Mesendoderm (in vitro differentiated cells): Measurements from ENCODE around the gene TLX2.

Source experiments
- DNase-seq: peaks from one replicate; pipeline ENCODE4 v3.0.0; 2013
- H2AK5ac ChIP-seq: 2 replicates; pipeline ENCODE4 v1.6.1; 2013; ENCODE audit warnings: low read length, inconsistent platforms
- H2BK120ac ChIP-seq: 2 replicates; pipeline ENCODE4 v1.6.1; 2013; ENCODE audit warnings: low read depth, mild to moderate bottlenecking, low read length, moderate library complexity, mixed read lengths
- H2BK15ac ChIP-seq: replicated peaks from 2 replicates; pipeline ENCODE4 v1.6.1; 2013; ENCODE audit warnings: low read depth, mild to moderate bottlenecking, moderate library complexity
- H2BK5ac ChIP-seq: 2 replicates; pipeline ENCODE4 v1.6.1; 2013; ENCODE audit warnings: low read length, inconsistent platforms
- H3K18ac ChIP-seq: 2 replicates; pipeline ENCODE4 v1.6.1; 2013; ENCODE audit warnings: mild to moderate bottlenecking, low read length, mixed read lengths
- H3K23ac ChIP-seq: one replicate; pipeline ENCODE4 v1.6.1; 2013; ENCODE audit warnings: low read length
- H3K27ac ChIP-seq: 2 replicates; pipeline ENCODE4 v1.5.1; 2013; ENCODE audit warnings: low read depth, mild to moderate bottlenecking, inconsistent platforms, low read length, moderate library complexity
- H3K27me3 ChIP-seq: 2 replicates; pipeline ENCODE4 v1.6.1; 2013; ENCODE audit warnings: low read length, control low read depth, mild to moderate bottlenecking, inconsistent platforms; ENCODE audit not compliant: insufficient read depth, poor library complexity
- H3K36me3 ChIP-seq: 2 replicates; pipeline ENCODE4 v1.6.1; 2013; ENCODE audit warnings: low read length, inconsistent platforms; ENCODE audit not compliant: control insufficient read depth, insufficient read depth
- H3K4ac ChIP-seq: one replicate; pipeline ENCODE4 v1.6.1; 2013; ENCODE audit warnings: low read depth, mild to moderate bottlenecking, low read length, moderate library complexity
- H3K4me1 ChIP-seq: 2 replicates; pipeline ENCODE4 v1.6.1; 2013; ENCODE audit warnings: low read depth, low read length, inconsistent platforms; ENCODE audit not compliant: control insufficient read depth
- H3K4me2 ChIP-seq: 2 replicates; pipeline ENCODE4 v1.6.1; 2013; ENCODE audit warnings: low read length
- H3K4me3 ChIP-seq: 2 replicates; pipeline ENCODE4 v1.5.1; 2013; ENCODE audit warnings: mild to moderate bottlenecking, low read length
- H3K56ac ChIP-seq: one replicate; pipeline ENCODE4 v1.6.1; 2013; ENCODE audit warnings: low read length
- H3K79me1 ChIP-seq: 2 replicates; pipeline ENCODE4 v1.6.1; 2013; ENCODE audit warnings: low read length, inconsistent platforms
- H3K79me2 ChIP-seq: 2 replicates; pipeline ENCODE4 v1.6.1; 2013; ENCODE audit warnings: mild to moderate bottlenecking, low read length; ENCODE audit not compliant: control insufficient read depth, insufficient read depth
- H3K9ac ChIP-seq: 2 replicates; pipeline ENCODE4 v1.6.1; 2013; ENCODE audit warnings: low read length, inconsistent platforms
- H4K5ac ChIP-seq: one replicate; pipeline ENCODE4 v1.6.1; 2013; ENCODE audit warnings: low read length
- H4K8ac ChIP-seq: one replicate; pipeline ENCODE4 v1.6.1; 2013; ENCODE audit warnings: low read depth, mild to moderate bottlenecking, control low read depth, low read length, moderate library complexity
- WGBS: extraction: QIAGEN DNeasy Blood & Tissue Kit; methylation state at CpG from one replicate; pipeline ENCODE4 v1.1.7; 2013; ENCODE audit warnings: low lambda C conversion rate, missing lambda C conversion rate; ENCODE audit not compliant: insufficient coverage; ENCODE audit errors: extremely low coverage; 5-methylcytosine and 5-hydroxymethylcytosine counted together

TLX2 gene

GRCh38 chr2:74548900-74549826 is 34.9 kb downstream of the TLX2 start:
- Histone ChIP-seq H3K56ac (peak overlapping the region; percentile 75), H3K4ac (peak overlapping the region; percentile 5), H2AK5ac (no peak overlapping the region), H3K9ac (peak overlapping the region; percentile 46), H3K27ac (no peak overlapping the region), H3K27me3 (peaks cover 40% of the 10 kb centered on the region), H4K8ac (no peak overlapping the region), H3K23ac (no peak overlapping the region), H3K4me2 (peak overlapping the region; percentile 76), H3K79me1 (no peaks in the 10 kb centered on the region), H2BK120ac (no peak overlapping the region), H3K4me1 (peaks cover 4% of the 10 kb centered on the region), H3K18ac (peak overlapping the region; percentile 41), H2BK5ac (no peak overlapping the region), H3K4me3 (peak overlapping the region; percentile 18), H3K79me2 (no peaks in the 10 kb centered on the region), H4K5ac (no peak overlapping the region), H3K36me3 (no peaks in the 10 kb centered on the region), H2BK15ac (no peak overlapping the region)
- WGBS, result no CpG with 5 or more reads among the region's 85 CpGs
- peak; percentile 56 for DNase-seq

GRCh38 chr2:74550231-74550630 is 36.0 kb downstream of the TLX2 start:
- no peak overlapping the region for H3K9ac ChIP-seq
- peaks cover 4% of the 10 kb centered on the region for H3K4me1 ChIP-seq
- H4K5ac ChIP-seq, result no peak overlapping the region
- H2BK15ac ChIP-seq, result no peak overlapping the region
- no peak overlapping the region for H3K4me2 ChIP-seq
- no peak for DNase-seq
- H3K4me3 ChIP-seq, result no peak overlapping the region
- no peaks in the 10 kb centered on the region for H3K79me2 ChIP-seq
- no peak overlapping the region for H2AK5ac ChIP-seq
- H3K56ac ChIP-seq, result peak overlapping the region; percentile 12
- no peak overlapping the region for H3K23ac ChIP-seq
- no peak overlapping the region for H3K18ac ChIP-seq
- H3K79me1 ChIP-seq, result no peaks in the 10 kb centered on the region
- H4K8ac ChIP-seq, result no peak overlapping the region
- H2BK120ac ChIP-seq, result no peak overlapping the region
- H3K4ac ChIP-seq, result no peak overlapping the region
- H3K27me3 ChIP-seq, result peaks cover 39% of the 10 kb centered on the region
- H3K36me3 ChIP-seq, result no peaks in the 10 kb centered on the region
- H2BK5ac ChIP-seq, result no peak overlapping the region
- WGBS, result no CpG with 5 or more reads among the region's 7 CpGs
- no peak overlapping the region for H3K27ac ChIP-seq

GRCh38 chr2:74551530-74551929 is 37.3 kb downstream of the TLX2 start:
- DNase-seq, result no peak
- Histone ChIP-seq H3K27me3 (peaks cover 50% of the 10 kb centered on the region), H3K56ac (no peak overlapping the region), H3K27ac (no peak overlapping the region), H4K5ac (no peak overlapping the region), H3K4me3 (no peak overlapping the region), H3K79me1 (no peaks in the 10 kb centered on the region), H3K9ac (no peak overlapping the region), H4K8ac (no peak overlapping the region), H2AK5ac (no peak overlapping the region), H3K4ac (no peak overlapping the region), H2BK120ac (no peak overlapping the region), H2BK5ac (no peak overlapping the region), H3K18ac (no peak overlapping the region), H2BK15ac (no peak overlapping the region), H3K79me2 (no peaks in the 10 kb centered on the region), H3K4me2 (no peak overlapping the region), H3K4me1 (peaks cover 4% of the 10 kb centered on the region), H3K23ac (no peak overlapping the region), H3K36me3 (no peaks in the 10 kb centered on the region)

- no peak for DNase-seq
- H3K4me3 ChIP-seq, result no peak overlapping the region
- H3K27me3 ChIP-seq, result peaks cover 51% of the 10 kb centered on the region
Observed at GRCh38 chr2:74551942-74552913, 38.0 kb downstream of the TLX2 start.

GRCh38 chr2:74552914-74553811 is 38.9 kb downstream of the TLX2 start:
- H3K4me3 ChIP-seq, result peak overlapping the region; percentile 2
- no peak overlapping the region for H2BK15ac ChIP-seq
- peak overlapping the region; percentile 12 for H3K9ac ChIP-seq
- H2AK5ac ChIP-seq, result no peak overlapping the region
- peak; percentile 51 for DNase-seq
- H3K4me2 ChIP-seq, result peak overlapping the region; percentile 30
- peaks cover 4% of the 10 kb centered on the region for H3K4me1 ChIP-seq
- H4K5ac ChIP-seq, result no peak overlapping the region
- no peak overlapping the region for H2BK120ac ChIP-seq
- no peak overlapping the region for H3K27ac ChIP-seq
- peaks cover 46% of the 10 kb centered on the region for H3K27me3 ChIP-seq
- H3K79me2 ChIP-seq, result no peaks in the 10 kb centered on the region
- H3K18ac ChIP-seq, result no peak overlapping the region
- no peaks in the 10 kb centered on the region for H3K79me1 ChIP-seq
- no peaks in the 10 kb centered on the region for H3K36me3 ChIP-seq
- H3K4ac ChIP-seq, result no peak overlapping the region
- H2BK5ac ChIP-seq, result no peak overlapping the region
- H3K56ac ChIP-seq, result peak overlapping the region; percentile 42
- H4K8ac ChIP-seq, result no peak overlapping the region
- WGBS, result no CpG with 5 or more reads among the region's 27 CpGs
- H3K23ac ChIP-seq, result no peak overlapping the region

More at GRCh38 chr2:74551942-74552913, 38.0 kb downstream of the TLX2 start:
- Histone ChIP-seq H3K18ac (no peak overlapping the region), H3K23ac (no peak overlapping the region), H2AK5ac (no peak overlapping the region), H3K4ac (no peak overlapping the region), H3K56ac (no peak overlapping the region), H3K4me2 (no peak overlapping the region), H3K79me1 (no peaks in the 10 kb centered on the region), H3K36me3 (no peaks in the 10 kb centered on the region), H4K5ac (no peak overlapping the region), H3K4me1 (peaks cover 4% of the 10 kb centered on the region), H2BK120ac (no peak overlapping the region), H3K79me2 (no peaks in the 10 kb centered on the region), H3K27ac (no peak overlapping the region), H2BK15ac (no peak overlapping the region), H3K9ac (no peak overlapping the region), H4K8ac (no peak overlapping the region), H2BK5ac (no peak overlapping the region)
- WGBS, result no CpG with 5 or more reads among the region's 21 CpGs
